CD4-positive, alpha-beta T cell treated with Interleukin-4 for 4 hours (primary cell): Measurements from ENCODE around the gene NT5C2.
"Not testable (repeated sequence)": the region's sequence is repeated elsewhere in the genome, so short reads cannot be mapped to it uniquely, and the experiment has no call there.

ENCODE experiments used
- DNase-seq: peaks from one replicate; pipeline ENCODE4 v3.0.0-alpha.2; 2020

Gene NT5C2

DNA sequence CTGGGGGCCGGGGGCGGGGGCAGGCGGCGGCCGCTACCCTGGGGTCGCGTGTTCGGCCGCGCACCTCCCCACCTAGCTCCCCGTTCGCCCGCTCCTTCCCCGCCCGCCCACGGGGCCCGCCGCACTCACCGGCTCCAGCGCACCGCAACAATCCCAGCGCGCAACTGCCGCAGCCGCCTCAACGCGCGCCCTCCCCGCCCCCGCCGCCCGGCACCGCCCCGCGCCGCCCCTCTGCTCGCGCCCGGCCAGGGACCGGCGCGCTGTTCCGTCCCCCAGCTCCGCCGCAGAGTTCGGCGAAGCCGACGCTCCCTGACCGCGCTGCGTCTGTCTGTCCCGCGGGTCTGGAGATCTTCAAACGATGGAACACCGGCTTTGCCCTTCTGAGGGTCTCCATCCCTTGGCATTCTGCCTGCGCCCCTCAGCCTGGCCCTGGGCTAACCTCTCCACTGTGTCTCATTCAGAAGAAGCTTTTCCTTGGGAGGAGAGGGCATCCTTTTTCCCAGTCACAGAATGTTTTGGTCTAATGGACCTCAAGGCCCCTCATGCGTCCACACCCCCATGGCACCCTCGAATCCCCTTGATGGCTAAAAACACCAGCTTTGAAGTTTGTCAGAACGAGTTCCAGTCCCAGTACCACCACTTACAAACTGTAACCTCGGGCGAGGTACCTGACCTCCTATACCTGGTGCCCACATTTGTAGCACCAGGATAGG, at the start of gene NT5C2:
Gene NT5C2 (minus strand): TSS at position 166 of the 713 bp plus-strand sequence. CDS start 18,314 bp downstream, outside the sequence.
- DNase-seq, result peak; percentile 65

DNA sequence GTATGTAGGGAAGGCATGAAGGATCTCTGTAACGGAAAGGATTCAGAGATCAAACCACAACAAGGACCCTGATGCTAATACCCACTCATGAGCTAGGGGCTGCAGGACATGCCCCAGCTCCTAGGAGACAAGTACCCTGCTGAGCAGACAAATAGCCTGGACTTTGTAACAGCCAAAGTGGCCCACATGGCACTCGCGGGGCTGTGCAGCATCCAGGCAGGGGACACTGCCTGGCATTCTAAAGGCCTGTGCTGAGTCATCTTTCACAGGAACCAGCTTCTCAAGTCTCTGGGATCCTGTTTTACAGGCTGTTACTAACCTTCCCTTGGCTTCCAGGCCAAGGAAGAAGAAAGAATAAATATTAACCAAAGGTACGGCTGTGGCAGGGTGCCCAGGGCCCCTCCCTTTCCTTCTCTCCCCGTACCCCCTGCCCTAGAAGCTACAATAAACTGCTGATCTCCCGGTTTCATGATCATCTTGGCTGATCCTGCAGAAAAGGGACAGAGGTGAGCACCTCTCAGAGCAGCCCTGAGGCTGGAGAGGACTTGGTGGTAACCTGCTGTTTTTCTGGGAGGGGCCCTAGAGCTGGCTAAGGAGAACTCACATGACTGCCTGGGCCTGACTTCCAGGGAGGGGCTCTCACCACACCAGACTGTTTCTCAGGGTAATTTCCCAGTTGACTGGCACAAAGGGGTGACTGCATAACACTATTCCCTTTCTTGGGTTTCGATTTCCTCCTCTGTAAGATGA, 48.4 kb upstream of the NT5C2 start:
- peak; percentile 19 for DNase-seq

DNA sequence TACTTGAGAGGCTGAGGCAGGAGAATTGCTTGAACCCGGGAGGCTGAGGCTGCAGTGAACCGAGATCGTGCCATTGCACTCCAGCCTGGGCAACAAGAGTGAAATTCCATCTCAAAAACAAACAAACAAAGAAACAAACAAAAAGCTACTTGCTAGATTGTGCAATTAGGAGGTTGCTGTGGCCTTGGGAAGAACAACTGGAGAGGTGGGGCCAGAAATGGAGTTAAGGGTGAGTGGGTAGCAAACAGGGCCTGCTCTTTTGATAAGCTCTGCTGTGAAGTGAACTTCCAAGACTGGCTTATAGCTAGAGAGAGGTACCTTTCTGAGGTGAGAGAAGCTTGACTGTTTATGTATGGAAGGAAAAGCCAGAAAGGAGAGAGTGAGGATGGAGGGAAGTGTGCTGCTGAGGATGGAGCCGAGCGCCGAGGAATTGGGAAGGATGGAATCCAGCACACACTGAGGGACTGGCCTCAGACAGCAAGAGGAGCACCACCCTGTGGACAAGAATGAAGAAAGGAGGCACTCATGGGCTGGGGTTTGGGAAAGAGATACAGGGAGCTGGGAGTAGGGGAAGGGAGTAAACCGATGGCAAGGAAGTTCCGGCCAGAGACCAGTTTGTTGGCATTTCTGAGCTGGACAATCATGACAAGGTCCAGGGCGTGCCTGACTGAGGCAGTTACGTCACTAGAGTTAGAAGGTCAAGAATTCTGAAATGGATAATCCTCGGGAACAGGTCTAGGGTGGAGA, 45.6 kb upstream of the NT5C2 start:
- no peak for DNase-seq

DNA sequence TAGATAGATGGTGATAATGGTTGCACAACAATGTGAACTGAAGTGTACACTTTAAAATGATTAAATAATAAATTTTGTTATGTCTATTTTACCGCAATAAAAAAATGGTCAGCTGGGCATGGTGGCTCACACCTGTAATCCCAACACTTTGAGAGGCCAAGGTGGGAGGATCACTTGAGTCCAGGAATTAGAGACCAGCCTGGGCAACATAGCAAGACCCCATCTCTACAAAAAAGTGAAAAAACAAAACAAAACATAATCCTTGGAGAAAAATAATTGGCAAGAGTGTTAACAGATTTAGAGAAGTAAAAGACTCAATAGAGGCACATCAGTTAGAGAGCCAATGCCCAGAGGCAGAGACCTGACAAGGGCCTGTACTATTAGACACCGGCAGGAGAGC, 42.7 kb upstream of the NT5C2 start:
- DNase-seq, result no peak

DNA sequence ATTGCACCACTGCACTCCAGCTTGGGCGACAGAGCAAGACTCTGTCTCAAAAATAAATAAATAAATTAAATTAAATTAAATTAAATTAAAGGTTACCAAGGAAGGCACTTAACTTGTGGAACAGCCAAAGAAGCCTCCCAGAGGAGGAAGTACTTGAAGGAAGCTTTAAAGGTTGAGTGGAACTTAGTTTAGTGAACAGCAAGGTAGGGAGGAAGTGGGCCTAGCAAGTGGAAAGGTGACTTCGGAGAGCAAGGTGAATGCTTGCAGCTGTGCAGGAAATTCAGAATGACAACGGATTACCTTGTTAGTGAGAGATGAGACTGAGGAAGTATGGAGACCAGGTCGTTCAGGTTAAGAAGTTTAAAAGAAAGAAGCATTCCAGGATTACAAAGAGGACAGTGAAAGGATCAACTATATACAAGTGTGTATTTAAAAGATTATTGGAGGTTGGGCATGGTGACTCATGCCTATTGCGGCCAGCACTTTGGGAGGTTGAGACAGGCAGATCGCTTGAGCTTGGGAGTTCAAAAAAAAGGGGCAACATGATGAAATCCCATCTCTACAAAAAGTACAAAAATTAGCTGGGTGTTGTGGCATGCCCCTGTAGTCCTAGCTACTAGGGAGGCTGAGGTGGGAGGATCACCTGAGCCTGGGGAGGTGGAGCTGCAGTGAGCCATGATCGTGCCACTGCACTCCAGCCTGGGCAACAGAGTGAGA, 39.9 kb upstream of the NT5C2 start:
- DNase-seq, result no peak

DNA sequence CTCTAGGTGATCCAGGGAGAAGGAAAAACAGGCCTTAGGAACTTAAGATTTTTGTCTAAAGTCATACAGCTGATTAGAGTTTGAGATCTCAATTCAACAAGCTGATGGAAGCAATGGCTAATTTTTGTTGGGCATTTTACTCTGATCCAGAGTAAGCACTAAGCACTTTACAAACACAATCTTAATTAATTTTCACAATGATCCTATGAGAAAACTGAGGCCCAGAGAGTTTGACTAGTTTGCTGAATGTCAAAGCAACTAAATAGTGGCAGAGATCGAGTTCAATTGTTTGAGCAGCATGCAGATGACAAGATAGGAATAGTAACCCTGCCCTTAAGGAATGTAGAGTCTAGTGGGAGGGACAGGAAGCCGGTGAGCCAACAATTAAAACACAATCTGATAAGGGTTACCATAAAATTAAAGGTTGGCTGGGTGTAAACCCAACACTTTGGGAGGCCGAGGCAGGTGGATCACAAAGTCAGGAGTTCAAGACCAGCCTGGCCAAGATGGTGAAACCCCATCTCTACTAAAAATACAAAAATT, 39.1 kb upstream of the NT5C2 start:
- no peak for DNase-seq

DNA sequence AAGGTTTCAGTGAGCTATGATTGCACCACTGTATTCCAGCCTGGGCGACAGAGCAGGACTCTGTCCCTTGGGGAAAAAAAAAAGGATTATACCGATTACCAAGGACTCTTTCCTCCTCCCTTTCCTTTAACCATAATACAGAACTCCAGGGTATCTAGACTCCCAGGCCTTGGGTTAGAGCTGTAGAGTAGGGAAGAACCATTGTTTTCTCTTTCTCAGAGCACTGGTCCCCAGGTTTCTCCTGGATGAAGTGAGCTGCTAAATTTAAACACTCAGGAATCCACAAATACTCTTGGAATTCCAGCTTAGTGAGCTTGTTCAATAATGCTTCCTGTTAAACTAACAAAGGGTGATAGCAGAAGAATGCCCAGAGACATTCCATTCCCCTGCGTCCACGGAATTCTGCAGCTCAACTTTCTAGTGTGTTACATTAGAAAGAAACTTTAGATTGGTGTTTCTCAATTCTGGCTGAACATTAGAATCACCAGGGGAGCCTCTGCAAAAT, 38.0 kb upstream of the NT5C2 start:
- DNase-seq, result no peak

DNA sequence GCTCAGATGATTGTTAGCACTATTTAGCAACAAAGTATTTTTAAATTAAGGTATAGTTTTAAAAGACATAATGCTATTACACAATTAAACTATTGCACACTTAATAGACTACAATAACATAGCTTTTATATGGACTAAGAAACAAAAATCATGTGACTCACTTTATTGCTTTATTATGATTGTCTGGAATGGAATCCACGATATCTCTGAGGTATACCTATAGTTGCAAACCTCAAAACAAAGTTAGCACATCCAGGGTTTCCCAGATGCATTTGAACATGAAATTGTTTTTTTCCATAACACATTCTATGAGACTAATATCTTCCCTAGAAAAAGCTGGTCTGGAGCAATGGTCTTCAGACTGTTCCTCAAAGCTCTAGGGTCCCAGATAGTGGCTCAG, 34.3 kb upstream of the NT5C2 start:
- DNase-seq, result no peak

DNA sequence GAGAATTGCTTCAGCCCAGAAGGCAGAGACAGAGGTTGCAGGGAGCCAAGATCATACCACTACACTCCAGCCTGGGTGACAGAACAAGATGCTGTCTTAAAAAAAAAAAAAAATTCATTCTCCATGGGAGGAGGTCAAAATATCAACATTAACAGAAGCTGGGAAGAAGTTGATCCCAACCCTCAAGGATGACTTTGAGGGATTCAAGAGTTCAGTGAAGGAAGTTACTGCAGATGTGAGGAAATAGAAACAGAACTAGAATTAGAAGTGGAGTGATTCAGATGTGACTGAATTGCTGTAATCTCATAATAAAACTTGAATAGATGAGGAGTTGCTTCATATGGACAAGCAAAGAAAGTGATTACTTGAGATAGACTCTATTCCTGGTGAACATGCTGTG, 32.9 kb upstream of the NT5C2 start:
- DNase-seq, result no peak

DNA sequence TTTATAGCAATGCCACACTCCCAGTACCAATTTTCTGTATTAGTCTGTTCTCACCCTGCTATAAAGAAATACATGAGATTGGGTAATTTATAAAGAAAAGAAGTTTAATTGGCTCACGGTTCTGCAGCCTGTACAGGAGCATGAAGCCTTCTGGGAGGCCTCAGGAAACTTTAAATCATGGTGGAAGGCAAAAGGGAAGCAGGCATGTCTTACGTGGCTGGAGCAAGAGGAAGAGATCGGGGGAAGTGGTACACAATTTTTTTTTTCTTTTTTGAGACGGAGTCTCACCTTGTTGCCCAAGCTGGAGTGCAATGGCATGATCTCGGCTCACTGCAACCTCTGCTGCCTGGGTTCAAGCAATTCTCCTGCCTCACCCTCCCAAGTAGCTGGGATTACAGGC, 31.6 kb upstream of the NT5C2 start:
- not testable (repeated sequence) for DNase-seq

DNA sequence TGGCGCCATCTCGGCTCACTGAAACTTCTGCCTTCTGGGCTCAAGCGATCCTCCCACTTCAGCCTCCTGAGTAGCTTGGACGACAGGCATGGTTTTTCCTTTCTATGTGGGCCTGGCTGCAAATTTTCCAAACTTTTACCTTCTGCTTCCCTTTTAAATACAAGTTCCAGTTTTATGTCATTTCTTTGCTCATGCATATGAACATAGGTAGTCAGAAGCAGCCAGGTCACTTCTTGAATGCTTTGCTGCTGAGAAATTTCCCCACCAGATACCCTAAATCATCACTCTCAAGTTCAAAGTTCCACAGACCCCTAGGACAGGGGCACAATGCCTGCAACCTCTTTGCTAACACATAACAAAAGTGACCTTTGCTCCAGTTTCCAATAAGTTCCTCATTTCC, 31.1 kb upstream of the NT5C2 start:
- DNase-seq, result no peak

DNA sequence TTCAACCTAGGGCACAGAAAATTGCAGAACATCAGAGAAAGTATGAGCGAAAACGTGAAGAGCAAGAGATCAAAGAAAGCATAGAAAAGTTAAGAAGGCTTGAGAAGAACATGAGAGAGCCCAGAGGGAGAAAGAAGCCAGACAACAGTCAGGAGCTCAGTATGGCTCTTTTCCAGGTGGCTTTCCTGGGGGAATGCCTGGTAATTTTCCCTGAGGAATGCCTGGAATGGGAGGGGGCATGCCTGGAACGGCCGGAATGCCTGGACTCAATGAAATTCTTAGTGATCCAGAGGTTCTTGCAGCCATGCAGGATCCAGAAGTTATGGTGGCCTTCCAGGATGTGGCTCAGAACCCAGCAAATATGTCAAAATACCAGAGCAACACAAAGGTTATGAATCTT, 23.3 kb upstream of the NT5C2 start:
- not testable (repeated sequence) for DNase-seq

DNA sequence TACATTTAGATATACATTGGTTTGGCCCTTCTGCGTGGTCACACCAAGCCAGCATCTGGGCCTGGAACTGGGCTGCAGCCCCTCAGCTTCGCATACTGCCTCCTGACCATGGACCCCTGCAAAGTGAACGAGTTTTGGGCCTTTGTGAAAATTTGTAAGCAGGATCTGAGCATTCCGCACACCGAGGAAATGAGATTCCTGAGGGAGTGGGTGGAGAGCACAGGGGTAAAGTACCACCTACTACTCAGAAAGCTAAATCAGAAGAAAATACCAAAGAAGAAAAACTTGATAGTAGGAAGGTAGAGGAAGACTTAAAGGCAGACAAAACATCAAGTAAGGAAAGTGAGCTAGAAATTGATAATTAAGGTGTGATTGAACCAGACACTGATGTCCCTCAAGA, 22.5 kb upstream of the NT5C2 start:
- no peak for DNase-seq

DNA sequence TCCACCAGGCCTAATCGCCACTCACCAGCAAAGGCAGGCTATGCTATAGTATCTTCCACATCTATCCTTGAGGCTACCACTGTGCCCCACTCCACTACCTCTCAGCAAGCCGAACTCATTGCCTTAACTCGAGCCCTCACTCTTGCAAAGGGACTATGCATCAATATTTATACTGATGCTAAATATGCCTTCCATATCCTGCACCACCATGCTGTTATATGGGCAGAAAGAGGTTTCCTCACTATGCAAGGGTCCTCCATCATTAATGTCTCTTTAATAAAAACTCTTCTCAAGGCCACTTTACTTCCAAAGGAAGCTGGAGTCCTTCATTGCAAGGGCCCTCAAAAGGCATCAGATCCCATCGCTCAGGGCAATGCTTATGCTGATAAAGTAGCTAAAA, 17.2 kb upstream of the NT5C2 start:
- not testable (repeated sequence) for DNase-seq

DNA sequence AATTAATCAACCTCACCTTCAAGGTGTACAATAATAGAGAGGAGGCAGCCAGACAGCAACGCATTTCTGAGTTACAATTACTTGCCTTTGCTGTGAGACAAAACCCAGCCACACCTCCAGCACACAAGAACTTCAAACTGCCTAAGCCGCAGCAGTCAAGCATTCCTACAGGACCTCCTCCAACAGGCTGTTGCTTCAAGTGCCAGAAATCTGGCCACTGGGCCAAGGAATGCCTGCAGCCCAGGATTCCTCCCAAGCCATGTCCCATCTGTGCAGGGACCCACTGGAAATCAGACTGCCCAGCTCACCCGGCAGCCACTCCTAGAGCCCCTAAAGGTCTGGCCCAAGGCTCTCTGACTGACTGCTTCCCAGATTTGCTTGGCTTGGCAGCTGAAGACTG, 14.6 kb upstream of the NT5C2 start:
- DNase-seq, result not testable (repeated sequence)

DNA sequence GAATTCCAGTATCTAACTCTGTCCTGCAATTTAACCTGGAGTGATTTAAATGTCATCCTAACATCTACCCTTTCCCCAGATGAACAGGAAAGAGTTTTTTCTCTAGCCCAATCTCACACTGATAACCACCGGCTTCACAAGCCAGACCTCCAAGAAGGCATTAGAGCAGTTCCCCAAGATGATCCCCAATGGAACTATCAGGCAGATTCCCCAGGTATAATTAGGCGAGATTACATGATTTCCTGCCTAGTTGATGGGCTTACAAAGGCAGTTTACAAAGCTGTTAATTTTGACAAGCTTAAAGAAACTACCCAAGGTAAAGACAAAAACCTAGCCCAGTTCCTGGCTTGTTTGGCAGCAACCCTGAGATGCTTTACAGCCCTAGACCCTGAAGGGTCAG, 14.1 kb upstream of the NT5C2 start:
- DNase-seq, result no peak

DNA sequence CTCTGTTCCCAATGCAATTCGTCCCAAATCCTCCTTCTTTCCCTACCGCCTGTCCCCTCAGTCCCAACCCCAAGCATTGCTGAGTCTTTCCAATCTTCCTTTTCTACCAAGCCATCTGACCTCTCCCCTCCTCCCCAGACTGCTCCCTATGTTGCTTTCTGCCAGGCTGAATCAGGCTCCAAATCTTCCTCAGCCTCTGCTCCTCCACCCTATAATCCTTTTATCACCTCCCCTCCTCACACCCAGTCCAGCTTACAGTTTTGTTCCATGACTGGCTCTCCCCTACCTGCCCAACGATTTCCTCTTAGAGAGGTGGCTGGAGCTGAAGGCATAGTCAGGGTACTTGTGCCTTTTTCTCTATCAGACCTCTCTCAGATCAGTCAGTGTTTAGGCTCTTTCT, 13.6 kb upstream of the NT5C2 start:
- DNase-seq, result not testable (repeated sequence)

DNA sequence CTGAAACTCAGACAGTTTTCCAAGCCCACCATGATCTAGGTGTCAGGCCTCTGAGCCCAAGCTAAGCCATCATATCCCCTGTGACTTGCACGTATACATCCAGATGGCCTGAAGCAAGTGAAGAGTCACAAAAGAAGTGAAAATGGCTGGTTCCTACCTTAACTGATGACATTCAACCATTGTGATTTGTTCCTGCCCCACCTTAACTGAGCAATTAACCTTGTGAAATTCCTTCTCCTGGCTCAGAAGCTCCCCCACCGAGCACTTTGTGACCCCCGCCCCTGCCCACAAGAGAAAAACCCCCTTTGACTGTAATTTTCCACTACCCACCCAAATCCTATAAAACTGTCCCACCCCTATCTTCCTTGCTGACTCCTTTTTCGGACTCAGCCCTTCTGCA, 12.3 kb upstream of the NT5C2 start:
- not testable (repeated sequence) for DNase-seq

DNA sequence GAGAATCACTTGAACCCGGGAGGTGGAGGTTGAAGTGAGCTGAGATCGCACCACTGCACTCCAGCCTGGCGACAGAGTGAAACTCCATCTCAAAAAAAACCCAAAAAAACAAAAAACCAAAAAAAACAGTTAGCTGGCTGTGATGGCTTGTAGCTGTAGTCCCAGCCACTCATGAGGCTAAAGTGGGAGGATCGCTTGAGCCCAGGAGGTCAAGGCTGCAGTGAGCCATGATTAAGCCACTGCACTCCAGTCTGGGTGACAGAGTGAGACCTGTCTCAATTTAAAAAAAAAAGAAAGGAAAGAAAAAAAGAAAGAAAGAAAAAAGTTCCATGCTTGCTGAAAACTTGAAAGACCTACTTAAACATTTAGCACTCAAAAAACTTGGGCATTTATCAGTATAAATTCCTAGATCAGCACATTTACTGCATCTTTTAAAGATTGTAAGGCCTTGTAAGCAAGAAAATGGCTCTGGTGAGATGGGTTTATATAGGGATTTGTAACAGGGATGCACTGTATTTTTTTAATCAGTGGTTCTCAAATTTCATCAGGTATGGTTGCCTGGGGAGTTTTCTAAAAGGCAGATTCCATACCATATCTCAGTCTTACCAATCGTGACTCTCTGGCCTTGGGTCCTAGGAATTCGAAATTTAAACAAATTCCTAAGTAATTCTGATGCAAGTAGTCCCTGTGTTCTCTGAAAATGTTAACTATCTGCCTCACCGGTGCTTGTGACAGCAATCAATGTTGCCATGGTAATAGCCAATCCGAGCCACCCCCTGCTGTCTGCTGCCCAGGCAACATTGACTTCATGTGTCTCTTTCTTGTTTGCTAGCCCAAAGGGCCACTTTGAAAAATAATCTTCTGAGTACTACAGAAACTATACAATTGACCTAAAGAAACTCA, 11.5 kb upstream of the NT5C2 start:
- DNase-seq, result no peak

DNA sequence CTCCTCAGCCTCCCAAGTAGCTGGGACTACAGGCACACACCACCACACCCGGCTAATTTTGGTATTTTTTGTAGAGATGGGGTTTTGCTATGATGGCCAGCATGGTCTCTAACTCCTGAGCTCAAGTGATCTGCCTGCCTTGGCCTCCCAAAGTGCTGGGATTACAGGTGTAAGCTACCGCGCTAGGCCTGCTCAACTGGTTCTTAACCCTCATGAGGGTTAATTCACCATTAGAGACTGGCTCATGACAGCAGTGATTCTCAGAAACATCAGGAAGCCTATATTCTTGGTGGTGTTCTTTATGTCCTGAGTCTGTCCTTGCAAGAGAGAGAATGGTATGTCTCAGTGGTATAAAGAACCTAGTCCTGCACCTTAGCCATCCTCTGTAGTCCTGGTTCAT, 10.4 kb upstream of the NT5C2 start:
- DNase-seq, result no peak

DNA sequence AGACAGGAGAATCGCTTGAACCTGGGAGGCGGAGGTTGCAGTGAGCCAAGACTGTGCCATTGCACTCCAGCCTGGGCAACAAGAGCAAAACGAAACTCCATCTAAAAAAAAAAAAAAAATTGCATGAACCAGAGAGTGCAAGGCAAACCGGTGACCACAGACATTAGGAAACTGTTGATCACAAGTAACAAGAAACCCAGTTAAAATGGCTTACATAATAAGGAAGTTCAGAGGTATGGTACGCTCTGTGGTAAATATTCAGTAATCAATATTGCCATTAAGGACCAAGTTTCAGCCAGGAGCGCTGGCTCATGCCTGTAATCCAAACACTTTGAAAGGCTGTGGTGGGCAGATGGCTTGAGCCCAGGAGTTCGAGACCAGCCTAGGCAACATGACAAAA, 9.2 kb upstream of the NT5C2 start:
- no peak for DNase-seq

DNA sequence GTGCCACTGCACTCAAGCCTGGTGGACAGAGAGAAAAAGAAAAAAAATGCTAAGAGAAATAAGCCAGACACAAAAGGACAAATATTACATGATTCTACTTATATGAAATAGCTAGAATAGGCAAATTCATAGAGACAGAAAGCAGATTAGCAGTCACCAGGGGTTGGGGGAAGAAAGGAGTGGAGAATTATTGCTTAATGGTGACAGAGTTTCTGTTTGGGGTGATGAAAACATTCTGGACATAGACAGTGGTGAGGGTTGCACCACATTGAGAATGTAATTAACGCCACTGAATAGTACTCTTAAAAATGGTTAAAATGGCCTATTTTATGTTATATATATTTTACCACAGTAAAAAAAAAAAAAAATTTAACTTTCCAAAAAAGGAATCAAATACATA, 6.4 kb upstream of the NT5C2 start:
- no peak for DNase-seq
